ENCODE measurements around the gene CBY2.

CBY2 gene

DNA sequence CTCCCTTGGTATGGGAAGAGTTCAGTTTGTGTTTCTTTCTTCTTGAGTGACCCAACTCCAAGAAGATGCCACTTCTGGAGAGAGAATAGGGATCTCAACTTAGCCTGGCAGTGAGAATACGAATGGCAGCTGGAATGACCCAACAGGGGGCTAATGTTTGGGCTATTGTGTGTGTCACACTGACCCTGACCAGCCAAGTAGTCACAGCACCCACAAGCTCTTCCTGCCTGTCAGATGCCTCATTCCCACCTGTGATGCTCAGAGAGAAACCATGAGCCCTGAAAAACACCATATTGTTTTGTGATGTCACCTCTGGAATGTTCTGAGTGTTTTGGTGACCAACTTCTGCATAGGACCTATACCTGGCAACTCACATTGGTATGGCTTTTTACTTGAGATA, at the start of gene CBY2:
CBY2 (plus strand) TSS at position 233 of the 400 bp plus-strand sequence; CDS start at position 304, 71 bp downstream.
- Histone ChIP-seq H3K9me2 (replicated peaks; ENCODE audit: low read depth, low read length) (no peaks in the 10 kb centered on the region), H3K9ac (ENCODE audit: low read depth, low read length, poor library complexity, severe bottlenecking) (no peak within 1 kb of the TSS), H3K36me3 (ENCODE audit: insufficient read depth, low read length) (no peaks in the 10 kb centered on the region), H3F3A (ENCODE audit: low read depth) (no peaks in the 10 kb centered on the region), H3K4me2 (ENCODE audit: low read depth, low read length, poor library complexity, severe bottlenecking) (no peak within 1 kb of the TSS), H3K4me3 (ENCODE audit: low read length, poor library complexity, severe bottlenecking) (no peak within 1 kb of the TSS), H4K20me1 (ENCODE audit: insufficient read depth, low read length, poor library complexity, severe bottlenecking) (no peaks in the 10 kb centered on the region), H2AFZ (ENCODE audit: low read length) (no peak within 1 kb of the TSS), H3K9me3 (ENCODE audit: insufficient read depth, low read depth, low read length) (no peaks in the 10 kb centered on the region), H3K27me3 (ENCODE audit: insufficient read depth, low read length, poor library complexity, severe bottlenecking) (no peaks in the 10 kb centered on the region), H3K79me2 (ENCODE audit: insufficient read depth, low read length) (no peaks in the 10 kb centered on the region), H3K4me1 (ENCODE audit: insufficient read depth, low read length, poor library complexity, severe bottlenecking) (no peaks in the 10 kb centered on the region)
- TF ChIP-seq EZH2phosphoT487 (IDR thresholded peaks at IDR 0.05; ENCODE audit: borderline replicate concordance), result no peak
- TF ChIP-seq, protein P1, sequence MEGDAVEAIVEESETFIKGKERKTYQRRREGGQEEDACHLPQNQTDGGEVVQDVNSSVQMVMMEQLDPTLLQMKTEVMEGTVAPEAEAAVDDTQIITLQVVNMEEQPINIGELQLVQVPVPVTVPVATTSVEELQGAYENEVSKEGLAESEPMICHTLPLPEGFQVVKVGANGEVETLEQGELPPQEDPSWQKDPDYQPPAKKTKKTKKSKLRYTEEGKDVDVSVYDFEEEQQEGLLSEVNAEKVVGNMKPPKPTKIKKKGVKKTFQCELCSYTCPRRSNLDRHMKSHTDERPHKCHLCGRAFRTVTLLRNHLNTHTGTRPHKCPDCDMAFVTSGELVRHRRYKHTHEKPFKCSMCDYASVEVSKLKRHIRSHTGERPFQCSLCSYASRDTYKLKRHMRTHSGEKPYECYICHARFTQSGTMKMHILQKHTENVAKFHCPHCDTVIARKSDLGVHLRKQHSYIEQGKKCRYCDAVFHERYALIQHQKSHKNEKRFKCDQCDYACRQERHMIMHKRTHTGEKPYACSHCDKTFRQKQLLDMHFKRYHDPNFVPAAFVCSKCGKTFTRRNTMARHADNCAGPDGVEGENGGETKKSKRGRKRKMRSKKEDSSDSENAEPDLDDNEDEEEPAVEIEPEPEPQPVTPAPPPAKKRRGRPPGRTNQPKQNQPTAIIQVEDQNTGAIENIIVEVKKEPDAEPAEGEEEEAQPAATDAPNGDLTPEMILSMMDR (conservative IDR thresholded peaks at IDR 0.05; ENCODE audit: low read length), result no peak

DNA sequence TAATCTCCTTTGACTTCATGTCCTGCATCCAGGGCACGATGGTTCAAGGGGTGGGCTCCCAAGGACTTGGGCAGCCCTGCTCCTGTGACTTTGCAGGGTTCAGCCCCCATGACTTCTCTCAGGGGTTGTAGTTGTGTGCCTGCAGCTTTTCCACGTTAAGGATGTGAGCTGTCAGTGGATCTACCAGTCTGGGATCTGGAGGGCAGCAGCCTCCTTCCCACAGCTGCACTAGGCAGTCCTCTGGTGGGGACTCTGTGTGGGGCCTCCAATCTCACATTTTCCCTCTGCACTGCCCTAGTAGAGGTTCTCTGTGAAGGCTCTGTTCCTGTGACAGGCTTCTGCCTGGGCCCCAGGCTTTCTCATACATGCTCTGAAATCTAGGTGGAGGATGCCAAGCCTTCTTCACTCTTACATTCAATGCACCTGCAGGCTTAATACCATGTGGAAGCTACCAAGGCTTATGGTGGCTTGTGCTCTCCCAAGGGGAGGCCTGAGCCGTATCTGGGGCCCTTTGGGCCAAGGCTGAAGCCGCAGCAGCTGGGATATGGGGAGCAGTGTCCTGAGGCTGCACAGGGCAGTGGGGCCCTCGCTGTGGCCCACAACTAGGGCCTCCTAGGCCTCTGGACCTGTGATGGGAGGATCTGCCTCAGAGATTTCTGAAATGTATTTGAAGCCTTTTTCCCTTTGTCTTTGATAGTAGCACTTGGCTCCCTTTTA, 47.3 kb upstream of the CBY2 start:
- Histone ChIP-seq H3K36me3 (ENCODE audit: insufficient read depth, low read length) (no peaks in the 10 kb centered on the region), H3K4me2 (ENCODE audit: low read depth, low read length, poor library complexity, severe bottlenecking) (no peak overlapping the region), H3K9ac (ENCODE audit: low read depth, low read length, poor library complexity, severe bottlenecking) (no peak overlapping the region), H3K9me2 (replicated peaks; ENCODE audit: low read depth, low read length) (no peaks in the 10 kb centered on the region), H3K9me3 (ENCODE audit: insufficient read depth, low read depth, low read length) (0 out of 2 replicates have a peak, but pooled peaks cover 3% of the 10 kb centered on the region), H2AFZ (ENCODE audit: low read length) (no peak overlapping the region), H3K4me3 (ENCODE audit: low read length, poor library complexity, severe bottlenecking) (no peak overlapping the region), H3K79me2 (ENCODE audit: insufficient read depth, low read length) (no peaks in the 10 kb centered on the region), H3F3A (ENCODE audit: low read depth) (no peaks in the 10 kb centered on the region), H3K27me3 (ENCODE audit: insufficient read depth, low read length, poor library complexity, severe bottlenecking) (no peaks in the 10 kb centered on the region), H3K4me1 (ENCODE audit: insufficient read depth, low read length, poor library complexity, severe bottlenecking) (no peaks in the 10 kb centered on the region), H4K20me1 (ENCODE audit: insufficient read depth, low read length, poor library complexity, severe bottlenecking) (no peaks in the 10 kb centered on the region)
- no peak for TF ChIP-seq EZH2phosphoT487 (IDR thresholded peaks at IDR 0.05; ENCODE audit: borderline replicate concordance)
- TF ChIP-seq, protein P1 (conservative IDR thresholded peaks at IDR 0.05; ENCODE audit: low read length), result no peak

DNA sequence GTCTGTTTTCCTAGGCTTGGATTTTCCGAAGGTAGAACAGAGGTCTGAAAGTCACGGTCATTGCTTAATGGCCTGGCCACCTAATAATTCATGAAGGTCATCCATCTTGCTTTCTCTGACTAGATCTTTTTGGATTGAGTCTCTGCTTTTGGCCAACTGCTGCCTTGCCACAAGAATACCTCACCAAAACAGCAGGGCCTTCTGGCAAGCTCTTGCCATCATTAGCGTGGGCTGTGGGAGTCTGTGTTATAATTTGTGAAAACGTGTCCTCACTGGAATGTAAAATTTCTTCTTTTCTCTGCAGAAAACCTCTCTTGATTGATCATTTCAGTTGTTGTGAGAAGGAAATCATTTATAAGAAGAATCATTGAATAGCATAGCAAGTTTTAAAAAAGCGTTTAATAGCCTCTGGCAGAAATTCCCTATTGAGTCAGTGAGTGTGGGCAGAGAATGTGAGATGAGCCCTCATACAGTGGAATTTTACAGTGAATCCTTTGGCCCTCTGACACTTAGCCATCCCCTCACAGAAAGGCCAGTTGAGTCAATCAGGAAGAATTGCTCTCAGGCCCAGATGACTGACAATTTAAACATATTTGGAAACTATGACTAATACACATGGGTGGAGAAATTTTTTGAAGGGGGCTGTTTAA, 43.4 kb upstream of the CBY2 start:
- Histone ChIP-seq H3K27me3 (ENCODE audit: insufficient read depth, low read length, poor library complexity, severe bottlenecking) (no peaks in the 10 kb centered on the region), H3K79me2 (ENCODE audit: insufficient read depth, low read length) (no peaks in the 10 kb centered on the region), H3F3A (ENCODE audit: low read depth) (no peaks in the 10 kb centered on the region), H4K20me1 (ENCODE audit: insufficient read depth, low read length, poor library complexity, severe bottlenecking) (no peaks in the 10 kb centered on the region), H3K9ac (ENCODE audit: low read depth, low read length, poor library complexity, severe bottlenecking) (no peak overlapping the region), H3K9me2 (replicated peaks; ENCODE audit: low read depth, low read length) (no peaks in the 10 kb centered on the region), H3K4me3 (ENCODE audit: low read length, poor library complexity, severe bottlenecking) (no peak overlapping the region), H3K9me3 (ENCODE audit: insufficient read depth, low read depth, low read length) (no peaks in the 10 kb centered on the region), H3K36me3 (ENCODE audit: insufficient read depth, low read length) (no peaks in the 10 kb centered on the region), H3K4me2 (ENCODE audit: low read depth, low read length, poor library complexity, severe bottlenecking) (no peak overlapping the region), H2AFZ (ENCODE audit: low read length) (no peak overlapping the region), H3K4me1 (ENCODE audit: insufficient read depth, low read length, poor library complexity, severe bottlenecking) (no peaks in the 10 kb centered on the region)
- TF ChIP-seq EZH2phosphoT487 (IDR thresholded peaks at IDR 0.05; ENCODE audit: borderline replicate concordance), result no peak
- TF ChIP-seq, protein P1 (conservative IDR thresholded peaks at IDR 0.05; ENCODE audit: low read length), result no peak

All from Loucy (cell line).